GM23338 (cell line): Measurements from ENCODE around the gene TENM3. TPM values are rescaled to one million over a fixed set of nuclear protein-coding genes. Genes with fewer than 3 reads are reported as not detected.

Experiments
- ATAC-seq: fragments of 200-7000 bp; cut with Tn5 transposase; 3 replicates; pipeline ENCODE4 v1.9.1; 2020
- DNase-seq: peaks from one replicate; pipeline ENCODE4 v3.0.0-alpha.2; 2015; ENCODE audit warnings: low spot score
- H2AFZ ChIP-seq: fragments of 200-600 bp; sonication (generic); 2 replicates; pipeline ENCODE4 v1.8.0; 2016; ENCODE audit warnings: antibody characterized with exemption, mild to moderate bottlenecking, moderate library complexity
- H3F3A ChIP-seq: fragments of 200-600 bp; sonication (generic); replicated peaks from 2 replicates; pipeline ENCODE4 v1.8.0; 2017; ENCODE audit warnings: antibody characterized with exemption, mixed run types, low read depth
- H3K27ac ChIP-seq: fragments of 200-600 bp; sonication (generic); 2 replicates; pipeline ENCODE4 v1.6.1; 2016; ENCODE audit warnings: low read depth
- H3K27me3 ChIP-seq: fragments of 200-600 bp; sonication (generic); 2 replicates; pipeline ENCODE4 v1.8.0; 2016; ENCODE audit warnings: mild to moderate bottlenecking, mixed run types, moderate library complexity; ENCODE audit not compliant: insufficient read depth
- H3K36me3 ChIP-seq: fragments of 200-600 bp; sonication (generic); 2 replicates; pipeline ENCODE4 v1.8.0; 2016; ENCODE audit warnings: mild to moderate bottlenecking; ENCODE audit not compliant: insufficient read depth
- H3K4me1 ChIP-seq: fragments of 200-600 bp; sonication (generic); 2 replicates; pipeline ENCODE4 v1.8.0; 2016; ENCODE audit warnings: mild to moderate bottlenecking, moderate library complexity; ENCODE audit not compliant: insufficient read depth
- H3K4me2 ChIP-seq: fragments of 200-600 bp; sonication (generic); 2 replicates; pipeline ENCODE4 v1.7.1; 2017; ENCODE audit warnings: mixed run types
- H3K4me3 ChIP-seq: fragments of 200-600 bp; sonication (generic); 2 replicates; pipeline ENCODE4 v1.6.1; 2016; ENCODE audit warnings: mixed run types
- H3K79me2 ChIP-seq: fragments of 200-600 bp; sonication (generic); replicated peaks from 2 replicates; pipeline ENCODE4 v1.8.0; 2017; ENCODE audit warnings: mild to moderate bottlenecking; ENCODE audit not compliant: insufficient read depth
- H3K9me2 ChIP-seq: fragments of 200-600 bp; sonication (generic); 2 replicates; pipeline ENCODE4 v1.8.0; 2017; ENCODE audit not compliant: insufficient read depth
- H4K20me1 ChIP-seq: fragments of 200-600 bp; sonication (generic); replicated peaks from 2 replicates; pipeline ENCODE4 v1.8.0; 2017; ENCODE audit warnings: mild to moderate bottlenecking; ENCODE audit not compliant: insufficient read depth
- H3K27ac Mint-ChIP-seq: 2 replicates; pipeline ENCODE4 v1.8.0; 2020; ENCODE audit warnings: inconsistent platforms, mild to moderate bottlenecking, moderate library complexity, mixed read lengths
- H3K27me3 Mint-ChIP-seq: 3 replicates; pipeline ENCODE4 v1.8.0; 2022; ENCODE audit warnings: low read depth, mild to moderate bottlenecking, moderate library complexity, mixed read lengths, inconsistent platforms; ENCODE audit not compliant: insufficient read depth, poor library complexity
- H3K36me3 Mint-ChIP-seq: 3 replicates; pipeline ENCODE4 v1.8.0; 2021; ENCODE audit warnings: low read depth, mild to moderate bottlenecking, inconsistent platforms, moderate library complexity, mixed read lengths
- H3K4me1 Mint-ChIP-seq: 3 replicates; pipeline ENCODE4 v1.8.0; 2020; ENCODE audit warnings: mild to moderate bottlenecking, inconsistent platforms, mixed read lengths
- H3K4me3 Mint-ChIP-seq: 3 replicates; pipeline ENCODE4 v1.8.0; 2021; ENCODE audit warnings: moderate library complexity, mild to moderate bottlenecking, inconsistent platforms, mixed read lengths
- H3K9me3 Mint-ChIP-seq: 3 replicates; pipeline ENCODE4 v1.8.0; 2020; ENCODE audit warnings: moderate library complexity, mild to moderate bottlenecking, inconsistent platforms, mixed read lengths
- CREB1 ChIP-seq: fragments of 250-450 bp; sonication (Bioruptor Pico); IDR thresholded peaks from 2 replicates; pipeline ENCODE4 v1.5.0; 2020; ENCODE audit warnings: low read depth, mild to moderate bottlenecking, moderate library complexity
- ETS1 ChIP-seq: IDR thresholded peaks from 2 replicates; pipeline ENCODE4 v1.6.1; 2016; ENCODE audit warnings: antibody characterized with exemption
- EZH2 ChIP-seq: fragments of 200-600 bp; sonication (generic); IDR thresholded peaks from one replicate; pipeline ENCODE4 v1.8.0; 2017; ENCODE audit warnings: antibody characterized with exemption, mild to moderate bottlenecking, low read depth; ENCODE audit not compliant: unreplicated experiment
- EZH2phosphoT487 ChIP-seq: fragments of 200-600 bp; sonication (generic); IDR thresholded peaks from one replicate; pipeline ENCODE4 v1.8.1; 2018; ENCODE audit warnings: antibody characterized with exemption; ENCODE audit not compliant: unreplicated experiment
- POLR2AphosphoS5 ChIP-seq: IDR thresholded peaks from 2 replicates; pipeline ENCODE4 v1.6.1; 2016; ENCODE audit warnings: antibody characterized with exemption, low read depth
- ZNF114 ChIP-seq: fragments of 250-450 bp; sonication (Bioruptor Pico); IDR thresholded peaks from 2 replicates; pipeline ENCODE4 v1.5.0; 2020; ENCODE audit warnings: mild to moderate bottlenecking, moderate library complexity
- polyA plus RNA-seq: library from polyadenylated mRNA; unstranded; fragments of >200 nt; fragmentation: Nextera tagmentation; extraction: Ambion mirVana; gene quantifications from 2 replicates; pipeline ENCODE4 v1.2.1, GENCODE V29; 2016
- total RNA-seq: library from RNA; depleted of rRNA; stranded (reverse); fragments of >200 nt; shearing (Covaris generic); gene quantifications from 2 replicates; pipeline ENCODE4 v1.2.3, GENCODE V29; 2014
- TF ChIP-seq, protein P1 (sequence below): IDR thresholded peaks from one replicate; pipeline ENCODE4 v1.6.1; 2018; ENCODE audit warnings: antibody characterized with exemption; ENCODE audit not compliant: unreplicated experiment

Gene TENM3
- total and polyA plus RNA-seq, 2 experiments from 2014 or later = 22.2 to 128 TPM

DNA sequence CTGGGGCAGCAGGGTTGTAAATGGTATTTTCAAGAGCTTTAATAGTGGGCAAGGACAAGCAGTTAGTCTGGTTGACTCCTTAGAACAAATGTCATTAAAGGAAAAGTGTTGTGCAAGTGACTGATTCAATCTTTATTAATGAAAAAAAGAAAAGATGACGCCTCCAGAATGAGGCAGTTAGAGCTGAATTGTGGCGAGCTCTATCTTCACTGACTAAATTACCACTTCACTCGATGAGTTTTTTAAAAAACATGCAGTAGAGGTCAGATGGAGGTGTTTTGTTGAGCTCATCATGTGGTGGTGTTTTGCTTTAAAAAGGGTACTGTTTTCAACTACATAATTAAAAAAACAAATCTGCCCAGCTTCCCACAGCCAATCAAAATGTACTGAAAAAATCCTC, 28.1 kb upstream of the TENM3 start (continued):
- no peak for TF ChIP-seq POLR2AphosphoS5
- TF ChIP-seq, protein P1, sequence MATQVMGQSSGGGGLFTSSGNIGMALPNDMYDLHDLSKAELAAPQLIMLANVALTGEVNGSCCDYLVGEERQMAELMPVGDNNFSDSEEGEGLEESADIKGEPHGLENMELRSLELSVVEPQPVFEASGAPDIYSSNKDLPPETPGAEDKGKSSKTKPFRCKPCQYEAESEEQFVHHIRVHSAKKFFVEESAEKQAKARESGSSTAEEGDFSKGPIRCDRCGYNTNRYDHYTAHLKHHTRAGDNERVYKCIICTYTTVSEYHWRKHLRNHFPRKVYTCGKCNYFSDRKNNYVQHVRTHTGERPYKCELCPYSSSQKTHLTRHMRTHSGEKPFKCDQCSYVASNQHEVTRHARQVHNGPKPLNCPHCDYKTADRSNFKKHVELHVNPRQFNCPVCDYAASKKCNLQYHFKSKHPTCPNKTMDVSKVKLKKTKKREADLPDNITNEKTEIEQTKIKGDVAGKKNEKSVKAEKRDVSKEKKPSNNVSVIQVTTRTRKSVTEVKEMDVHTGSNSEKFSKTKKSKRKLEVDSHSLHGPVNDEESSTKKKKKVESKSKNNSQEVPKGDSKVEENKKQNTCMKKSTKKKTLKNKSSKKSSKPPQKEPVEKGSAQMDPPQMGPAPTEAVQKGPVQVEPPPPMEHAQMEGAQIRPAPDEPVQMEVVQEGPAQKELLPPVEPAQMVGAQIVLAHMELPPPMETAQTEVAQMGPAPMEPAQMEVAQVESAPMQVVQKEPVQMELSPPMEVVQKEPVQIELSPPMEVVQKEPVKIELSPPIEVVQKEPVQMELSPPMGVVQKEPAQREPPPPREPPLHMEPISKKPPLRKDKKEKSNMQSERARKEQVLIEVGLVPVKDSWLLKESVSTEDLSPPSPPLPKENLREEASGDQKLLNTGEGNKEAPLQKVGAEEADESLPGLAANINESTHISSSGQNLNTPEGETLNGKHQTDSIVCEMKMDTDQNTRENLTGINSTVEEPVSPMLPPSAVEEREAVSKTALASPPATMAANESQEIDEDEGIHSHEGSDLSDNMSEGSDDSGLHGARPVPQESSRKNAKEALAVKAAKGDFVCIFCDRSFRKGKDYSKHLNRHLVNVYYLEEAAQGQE = no peak
- TF ChIP-seq EZH2phosphoT487 = no peak
- no peak for TF ChIP-seq CREB1

GRCh38 chr4:182216005-182216404, 27.2 kb upstream of the TENM3 start:
- peaks cover 21% of the 10 kb centered on the region for H3K4me1 Mint-ChIP-seq
- ATAC-seq = no peak
- Histone ChIP-seq H3K27me3 (no peaks in the 10 kb centered on the region), H3K79me2 (no peaks in the 10 kb centered on the region), H3F3A (no peaks in the 10 kb centered on the region), H4K20me1 (no peaks in the 10 kb centered on the region), H3K9me2 (no peaks in the 10 kb centered on the region), H2AFZ (no peak overlapping the region), H3K4me2 (no peak overlapping the region), H3K36me3 (no peaks in the 10 kb centered on the region), H3K4me3 (no peak overlapping the region), H3K27ac (no peak overlapping the region), H3K4me1 (peaks cover 8% of the 10 kb centered on the region; the same call in 1 of the 2 replicates)
- H3K27me3 Mint-ChIP-seq = peaks cover 4% of the 10 kb centered on the region
- no peak for TF ChIP-seq POLR2AphosphoS5
- TF ChIP-seq ZNF114 (CRISPR knock-in tag) = no peak
- no peak for TF ChIP-seq EZH2phosphoT487
- TF ChIP-seq CREB1 = no peak
- no peak for TF ChIP-seq ETS1
- no peak for TF ChIP-seq EZH2
- TF ChIP-seq, protein P1 = no peak
- no peaks in the 10 kb centered on the region for H3K9me3 Mint-ChIP-seq
- no peak overlapping the region for H3K4me3 Mint-ChIP-seq
- no peak overlapping the region for H3K27ac Mint-ChIP-seq
- no peaks in the 10 kb centered on the region for H3K36me3 Mint-ChIP-seq
- no peak for DNase-seq
